ENCODE data around the gene NPEPL1.
"Not testable (repeated sequence)": the region's sequence is repeated elsewhere in the genome, so short reads cannot be mapped to it uniquely, and the experiment has no call there.

Gene NPEPL1

GRCh38 chr20:58712806-58713731 lies 20.5 kb downstream of the NPEPL1 start:
- in situ Hi-C loops (cut with HindIII; ENCODE audit: low sequenced_read_pairs): no loop called here

- in situ Hi-C loops (cut with HindIII; ENCODE audit: low sequenced_read_pairs): no loop called here
Observed at GRCh38 chr20:58713801-58714339, 21.3 kb downstream of the NPEPL1 start.

- in situ Hi-C loops (cut with HindIII; ENCODE audit: low sequenced_read_pairs): no loop called here
Observed at GRCh38 chr20:58714340-58714922, 21.8 kb downstream of the NPEPL1 start.

GRCh38 chr20:58714923-58715351 lies 22.3 kb downstream of the NPEPL1 start:
- in situ Hi-C loops (cut with HindIII; ENCODE audit: low sequenced_read_pairs): no loop called here

GRCh38 chr20:58715391-58715800 lies 22.8 kb downstream of the NPEPL1 start:
- in situ Hi-C loops (cut with HindIII; ENCODE audit: low sequenced_read_pairs): no loop called here

GRCh38 chr20:58715801-58716475 lies 23.3 kb downstream of the NPEPL1 start:
- in situ Hi-C loops (cut with HindIII; ENCODE audit: low sequenced_read_pairs): no loop called here

GRCh38 chr20:58716476-58717277 lies 24.1 kb downstream of the NPEPL1 start:
- in situ Hi-C loops (cut with HindIII; ENCODE audit: low sequenced_read_pairs): no loop called here

- in situ Hi-C loops (cut with HindIII; ENCODE audit: low sequenced_read_pairs): no loop called here
Observed at GRCh38 chr20:58717278-58718091, 24.9 kb downstream of the NPEPL1 start.

GRCh38 chr20:58718121-58718563 lies 25.5 kb downstream of the NPEPL1 start:
- in situ Hi-C loops (cut with HindIII; ENCODE audit: low sequenced_read_pairs): no loop called here

- in situ Hi-C loops (cut with HindIII; ENCODE audit: low sequenced_read_pairs): no loop called here
Observed at GRCh38 chr20:58718729-58719128, 26.1 kb downstream of the NPEPL1 start.

GRCh38 chr20:58719258-58719657 lies 26.7 kb downstream of the NPEPL1 start:
- in situ Hi-C loops (cut with HindIII; ENCODE audit: low sequenced_read_pairs): no loop called here

GRCh38 chr20:58719971-58720371 lies 27.4 kb downstream of the NPEPL1 start:
- in situ Hi-C loops (cut with HindIII; ENCODE audit: low sequenced_read_pairs): no loop called here

GRCh38 chr20:58720890-58721289 lies 28.3 kb downstream of the NPEPL1 start:
- in situ Hi-C loops (cut with HindIII; ENCODE audit: low sequenced_read_pairs): no loop called here

GRCh38 chr20:58721951-58722778 lies 29.6 kb downstream of the NPEPL1 start:
- in situ Hi-C loops (cut with HindIII; ENCODE audit: low sequenced_read_pairs): no loop called here

GRCh38 chr20:58722877-58723627 lies 30.5 kb downstream of the NPEPL1 start:
- in situ Hi-C loops (cut with HindIII; ENCODE audit: low sequenced_read_pairs): no loop called here

GRCh38 chr20:58723628-58723984 lies 31.0 kb downstream of the NPEPL1 start:
- in situ Hi-C loops (cut with HindIII; ENCODE audit: low sequenced_read_pairs): no loop called here

GRCh38 chr20:58726156-58726555 lies 33.6 kb downstream of the NPEPL1 start:
- in situ Hi-C loops (cut with HindIII; ENCODE audit: low sequenced_read_pairs): not testable (repeated sequence)

GRCh38 chr20:58731192-58731591 lies 38.6 kb downstream of the NPEPL1 start:
- in situ Hi-C loops (cut with HindIII; ENCODE audit: low sequenced_read_pairs): no loop called here

Data from DLD1 (cell line).